ENCODE data around the gene SH3BP5L. TPM values are rescaled to one million over a fixed set of nuclear protein-coding genes. Genes with fewer than 3 reads are reported as not detected.

Gene SH3BP5L
- total RNA-seq, 2 experiments from 2014 or later: 15.9 to 16.8 TPM

GRCh38 chr1:248857201-248857600, 31.5 kb upstream of the SH3BP5L start:
- peaks cover 46% of the 10 kb centered on the region for H3K4me1 Mint-ChIP-seq
- H3K36me3 Mint-ChIP-seq: peaks cover 36% of the 10 kb centered on the region
- no peak for DNase-seq

GRCh38 chr1:248856176-248856575, 30.5 kb upstream of the SH3BP5L start:
- no peak for DNase-seq
- H3K27ac Mint-ChIP-seq: peak overlapping the region; percentile 13
- peak overlapping the region; percentile 95 for H3K4me3 Mint-ChIP-seq
- H3K27me3 Mint-ChIP-seq: no peaks in the 10 kb centered on the region
- H3K36me3 Mint-ChIP-seq: peaks cover 36% of the 10 kb centered on the region
- peaks cover 43% of the 10 kb centered on the region for H3K4me1 Mint-ChIP-seq
- no peaks in the 10 kb centered on the region for H3K9me3 Mint-ChIP-seq

More at GRCh38 chr1:248857201-248857600, 31.5 kb upstream of the SH3BP5L start:
- Mint-ChIP-seq H3K27me3 (no peaks in the 10 kb centered on the region), H3K4me3 (peak overlapping the region; percentile 95), H3K9me3 (no peaks in the 10 kb centered on the region), H3K27ac (peak overlapping the region; percentile 97)

- Mint-ChIP-seq H3K36me3 (peaks cover 36% of the 10 kb centered on the region), H3K27ac (no peak overlapping the region), H3K4me1 (peaks cover 43% of the 10 kb centered on the region), H3K4me3 (no peak overlapping the region), H3K9me3 (no peaks in the 10 kb centered on the region), H3K27me3 (no peaks in the 10 kb centered on the region)
- DNase-seq: no peak
These were observed 29.9 kb upstream of the SH3BP5L start for GRCh38 chr1:248855580-248855979.

- Mint-ChIP-seq H3K9me3 (no peaks in the 10 kb centered on the region), H3K36me3 (peaks cover 30% of the 10 kb centered on the region), H3K4me1 (peaks cover 32% of the 10 kb centered on the region), H3K27me3 (no peaks in the 10 kb centered on the region), H3K27ac (peak overlapping the region; percentile 76), H3K4me3 (no peak overlapping the region)
- DNase-seq: peak; percentile 27
These were observed 28.1 kb upstream of the SH3BP5L start for GRCh38 chr1:248853663-248854375.

- peaks cover 30% of the 10 kb centered on the region for H3K36me3 Mint-ChIP-seq
- DNase-seq: no peak
- no peaks in the 10 kb centered on the region for H3K27me3 Mint-ChIP-seq
- H3K4me3 Mint-ChIP-seq: no peak overlapping the region
- H3K9me3 Mint-ChIP-seq: no peaks in the 10 kb centered on the region
- no peak overlapping the region for H3K27ac Mint-ChIP-seq
- peaks cover 32% of the 10 kb centered on the region for H3K4me1 Mint-ChIP-seq
These were observed 27.0 kb upstream of the SH3BP5L start for GRCh38 chr1:248852481-248853405.

- H3K9me3 Mint-ChIP-seq: no peaks in the 10 kb centered on the region
- DNase-seq: no peak
- no peak overlapping the region for H3K4me3 Mint-ChIP-seq
- peak overlapping the region; percentile 13 for H3K27ac Mint-ChIP-seq
- peaks cover 23% of the 10 kb centered on the region for H3K36me3 Mint-ChIP-seq
- H3K4me1 Mint-ChIP-seq: peaks cover 26% of the 10 kb centered on the region
- no peaks in the 10 kb centered on the region for H3K27me3 Mint-ChIP-seq
These were observed 25.7 kb upstream of the SH3BP5L start for GRCh38 chr1:248851390-248851789.

- H3K4me1 Mint-ChIP-seq: peaks cover 20% of the 10 kb centered on the region
- no peak for DNase-seq
- H3K36me3 Mint-ChIP-seq: peaks cover 16% of the 10 kb centered on the region
- no peaks in the 10 kb centered on the region for H3K9me3 Mint-ChIP-seq
- no peak overlapping the region for H3K4me3 Mint-ChIP-seq
- no peaks in the 10 kb centered on the region for H3K27me3 Mint-ChIP-seq
- H3K27ac Mint-ChIP-seq: no peak overlapping the region
These were observed 25.0 kb upstream of the SH3BP5L start for GRCh38 chr1:248850536-248851251.

- Mint-ChIP-seq H3K4me1 (peaks cover 14% of the 10 kb centered on the region), H3K27ac (peak overlapping the region; percentile 4), H3K27me3 (no peaks in the 10 kb centered on the region), H3K9me3 (no peaks in the 10 kb centered on the region), H3K4me3 (no peak overlapping the region), H3K36me3 (peaks cover 12% of the 10 kb centered on the region)
- no peak for DNase-seq
These were observed 24.4 kb upstream of the SH3BP5L start for GRCh38 chr1:248850124-248850523.

GRCh38 chr1:248849637-248850036, 23.9 kb upstream of the SH3BP5L start:
- H3K27me3 Mint-ChIP-seq: no peaks in the 10 kb centered on the region
- DNase-seq: no peak
- no peak overlapping the region for H3K4me3 Mint-ChIP-seq
- no peaks in the 10 kb centered on the region for H3K9me3 Mint-ChIP-seq
- H3K27ac Mint-ChIP-seq: peak overlapping the region; percentile 4
- peaks cover 9% of the 10 kb centered on the region for H3K4me1 Mint-ChIP-seq
- peaks cover 8% of the 10 kb centered on the region for H3K36me3 Mint-ChIP-seq

GRCh38 chr1:248849152-248849551, 23.4 kb upstream of the SH3BP5L start:
- H3K27ac Mint-ChIP-seq: no peak overlapping the region
- no peaks in the 10 kb centered on the region for H3K9me3 Mint-ChIP-seq
- DNase-seq: no peak
- peaks cover 4% of the 10 kb centered on the region for H3K4me1 Mint-ChIP-seq
- H3K36me3 Mint-ChIP-seq: peaks cover 7% of the 10 kb centered on the region
- no peak overlapping the region for H3K4me3 Mint-ChIP-seq
- H3K27me3 Mint-ChIP-seq: no peaks in the 10 kb centered on the region

- no peaks in the 10 kb centered on the region for H3K9me3 Mint-ChIP-seq
- H3K27me3 Mint-ChIP-seq: no peaks in the 10 kb centered on the region
- no peak overlapping the region for H3K4me3 Mint-ChIP-seq
- no peaks in the 10 kb centered on the region for H3K4me1 Mint-ChIP-seq
- peaks cover 3% of the 10 kb centered on the region for H3K36me3 Mint-ChIP-seq
- no peak overlapping the region for H3K27ac Mint-ChIP-seq
- no peak for DNase-seq
These were observed 22.9 kb upstream of the SH3BP5L start for GRCh38 chr1:248848602-248849001.

- no peak for DNase-seq
- Mint-ChIP-seq H3K27ac (no peak overlapping the region), H3K36me3 (peaks cover 3% of the 10 kb centered on the region), H3K27me3 (no peaks in the 10 kb centered on the region), H3K4me1 (peaks cover 1% of the 10 kb centered on the region), H3K4me3 (no peak overlapping the region), H3K9me3 (no peaks in the 10 kb centered on the region)
These were observed 22.3 kb upstream of the SH3BP5L start for GRCh38 chr1:248847956-248848561.

- H3K36me3 Mint-ChIP-seq: peaks cover 3% of the 10 kb centered on the region
These were observed 21.7 kb upstream of the SH3BP5L start for GRCh38 chr1:248847181-248847955.

GRCh38 chr1:248844526-248844925, 18.8 kb upstream of the SH3BP5L start:
- Mint-ChIP-seq H3K27me3 (no peaks in the 10 kb centered on the region), H3K4me1 (peaks cover 22% of the 10 kb centered on the region), H3K27ac (no peak overlapping the region), H3K9me3 (no peaks in the 10 kb centered on the region), H3K4me3 (no peak overlapping the region), H3K36me3 (peaks cover 5% of the 10 kb centered on the region)
- DNase-seq: no peak

More at GRCh38 chr1:248847181-248847955, 21.7 kb upstream of the SH3BP5L start:
- Mint-ChIP-seq H3K9me3 (no peaks in the 10 kb centered on the region), H3K27me3 (no peaks in the 10 kb centered on the region), H3K4me3 (no peak overlapping the region), H3K4me1 (peaks cover 4% of the 10 kb centered on the region), H3K27ac (no peak overlapping the region)
- no peak for DNase-seq
